NOMO-1 treated with DMSO at 0.1 percent for 48 hours (cell line): ENCODE measurements around the gene ANO1.

Experiments used
- DNase-seq: peaks from one replicate; lab custom pipeline; 2025; ENCODE audit not compliant: unreplicated experiment; lab: John Stamatoyannopoulos, UW

ANO1 gene

DNA sequence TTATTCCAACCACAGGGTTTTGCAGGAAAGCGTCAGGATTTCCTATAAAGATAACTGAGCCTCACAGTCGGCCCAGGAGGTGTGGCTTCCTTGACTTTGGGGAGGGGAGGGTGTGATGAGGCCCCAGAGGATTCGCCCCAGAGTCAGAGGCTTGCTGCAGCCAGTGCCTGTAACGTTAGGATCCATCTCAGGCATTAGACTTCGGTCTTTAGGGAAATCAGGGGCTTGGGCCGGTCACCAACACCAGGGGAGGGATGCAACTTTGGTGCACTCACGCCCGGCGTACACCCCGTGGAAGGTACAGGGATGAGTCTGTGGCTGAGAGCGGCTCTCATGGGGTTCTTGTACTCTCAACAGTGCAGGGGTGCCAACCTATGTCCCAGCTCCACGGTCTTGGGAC, 5.7 kb upstream of the ANO1 start:
- no peak for DNase-seq

DNA sequence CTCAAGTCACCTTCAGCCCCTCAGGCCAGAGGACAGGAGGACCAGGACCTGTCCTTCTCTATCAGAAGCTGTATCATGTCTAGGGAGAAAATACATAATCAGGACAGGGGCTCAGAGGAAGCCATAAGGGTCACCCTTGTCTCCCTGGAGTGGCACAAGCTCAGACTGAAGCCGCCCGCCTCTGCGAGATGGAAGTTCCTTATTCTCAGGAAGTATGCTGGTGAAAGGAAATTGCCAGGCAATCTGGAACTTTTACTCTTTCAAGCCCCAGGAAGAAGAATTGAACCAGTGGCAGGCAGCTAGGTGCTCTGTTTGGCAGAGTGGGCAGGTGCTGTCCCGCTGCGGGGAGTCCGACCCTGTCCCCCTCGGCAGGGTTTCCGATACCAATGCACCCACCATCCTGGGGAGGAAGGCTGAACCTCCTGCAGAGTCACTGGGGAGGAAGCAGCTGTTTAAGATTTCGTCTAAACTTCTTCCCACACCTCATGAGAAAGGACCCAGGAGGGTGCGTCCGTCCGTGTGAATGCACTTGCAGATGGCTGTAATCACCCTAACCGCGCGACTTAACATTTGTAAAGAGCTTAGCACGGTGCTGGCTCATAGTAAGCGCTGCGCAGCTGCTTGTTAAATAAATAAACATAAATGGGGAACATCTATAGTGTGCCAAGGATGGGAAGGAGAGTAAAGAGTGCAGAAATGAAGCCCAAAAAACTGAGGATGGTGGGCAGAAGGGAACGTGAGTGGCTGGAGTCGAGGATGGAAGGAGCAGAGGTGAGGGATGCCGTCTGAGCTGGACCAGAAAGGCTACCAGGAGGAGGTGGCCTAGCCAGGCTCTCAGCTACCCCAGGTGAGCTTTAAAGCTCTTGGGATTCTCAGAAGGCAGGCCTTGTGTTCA, 5.0 kb upstream of the ANO1 start:
- no peak for DNase-seq

DNA sequence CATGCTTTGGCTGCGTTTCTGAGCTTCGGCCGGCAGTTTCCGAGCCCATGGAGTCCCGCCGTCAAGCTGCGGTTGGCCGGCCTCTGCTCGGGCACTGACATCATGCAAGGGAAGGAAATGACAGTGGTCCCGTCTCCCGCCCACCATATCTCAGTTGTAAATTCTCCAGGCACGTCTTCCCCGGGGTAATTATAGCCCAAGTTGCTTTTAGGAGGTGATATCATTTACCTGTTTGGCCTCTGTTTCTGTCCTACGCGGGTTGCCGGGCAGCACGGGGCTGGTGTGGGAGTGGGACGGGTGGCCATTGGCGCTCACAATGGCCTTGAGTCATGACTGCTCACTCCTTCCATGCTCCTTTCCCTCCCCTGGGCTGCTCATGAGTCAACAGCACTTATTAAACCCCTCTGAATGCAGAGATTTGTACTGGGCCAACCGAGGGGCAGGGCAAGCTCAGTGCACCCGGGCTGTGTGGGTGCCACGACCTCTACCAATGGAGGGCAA, 4.2 kb upstream of the ANO1 start:
- no peak for DNase-seq

DNA sequence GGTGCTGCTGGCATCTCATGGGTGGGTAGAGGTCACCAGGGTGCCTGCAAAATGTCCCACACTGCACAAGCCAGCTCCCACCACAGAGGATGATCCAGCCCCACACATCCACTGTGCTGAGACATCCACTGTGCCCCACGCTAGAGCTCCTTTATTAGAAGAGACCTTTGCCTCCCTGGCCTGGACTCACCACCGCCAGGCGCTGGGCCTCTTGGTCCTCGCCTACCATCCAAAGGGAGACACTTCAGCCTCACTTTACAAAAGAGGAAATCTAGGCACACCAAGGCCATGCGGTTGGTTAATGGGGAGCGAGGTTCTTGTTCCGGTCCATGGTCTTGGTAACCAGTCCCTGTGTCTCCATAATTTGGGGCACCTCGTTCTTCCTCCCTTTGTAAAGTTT, 3.4 kb upstream of the ANO1 start:
- DNase-seq = no peak

DNA sequence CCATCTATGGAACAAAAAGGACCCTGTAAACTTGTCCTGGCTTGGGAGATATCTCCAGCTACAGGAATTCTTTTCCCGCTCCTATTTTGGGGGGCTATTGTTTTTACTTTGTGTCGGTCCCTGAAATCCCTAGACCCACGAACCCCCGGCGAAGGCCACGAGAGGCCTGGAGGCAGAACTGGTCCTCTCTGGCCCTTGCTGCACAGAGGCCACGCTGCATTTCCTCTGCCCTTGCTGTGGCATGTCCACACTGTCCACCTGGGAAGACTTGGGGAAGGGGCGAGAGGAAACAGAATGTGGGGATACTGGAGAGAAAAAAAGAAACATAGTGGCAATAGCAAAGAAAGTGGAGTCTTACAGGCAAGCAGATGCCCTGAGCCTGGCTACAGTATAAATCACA, 2.3 kb upstream of the ANO1 start:
- DNase-seq = no peak

DNA sequence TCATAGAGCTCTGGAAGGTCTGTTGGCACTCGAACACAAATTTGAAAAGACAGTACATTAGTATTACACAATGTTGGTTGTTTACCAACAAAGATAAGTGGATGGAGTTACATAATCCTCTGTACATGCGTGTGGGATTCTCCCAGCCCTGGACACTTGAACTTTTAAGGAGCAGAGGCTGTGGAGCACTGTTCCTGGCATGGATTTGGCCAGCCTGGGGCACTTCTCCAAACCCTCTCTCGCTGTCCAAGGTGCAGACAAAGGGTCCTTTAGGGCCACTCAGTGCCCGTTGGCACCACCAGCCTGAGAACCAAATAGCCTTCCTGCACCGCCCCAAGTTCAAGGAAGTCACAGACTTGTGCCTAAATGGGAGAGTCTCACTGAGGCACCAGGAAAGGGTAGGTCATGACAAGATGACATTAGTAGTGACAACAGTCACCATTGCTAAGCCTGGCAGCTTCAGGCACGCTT, 1.6 kb upstream of the ANO1 start:
- no peak for DNase-seq

DNA sequence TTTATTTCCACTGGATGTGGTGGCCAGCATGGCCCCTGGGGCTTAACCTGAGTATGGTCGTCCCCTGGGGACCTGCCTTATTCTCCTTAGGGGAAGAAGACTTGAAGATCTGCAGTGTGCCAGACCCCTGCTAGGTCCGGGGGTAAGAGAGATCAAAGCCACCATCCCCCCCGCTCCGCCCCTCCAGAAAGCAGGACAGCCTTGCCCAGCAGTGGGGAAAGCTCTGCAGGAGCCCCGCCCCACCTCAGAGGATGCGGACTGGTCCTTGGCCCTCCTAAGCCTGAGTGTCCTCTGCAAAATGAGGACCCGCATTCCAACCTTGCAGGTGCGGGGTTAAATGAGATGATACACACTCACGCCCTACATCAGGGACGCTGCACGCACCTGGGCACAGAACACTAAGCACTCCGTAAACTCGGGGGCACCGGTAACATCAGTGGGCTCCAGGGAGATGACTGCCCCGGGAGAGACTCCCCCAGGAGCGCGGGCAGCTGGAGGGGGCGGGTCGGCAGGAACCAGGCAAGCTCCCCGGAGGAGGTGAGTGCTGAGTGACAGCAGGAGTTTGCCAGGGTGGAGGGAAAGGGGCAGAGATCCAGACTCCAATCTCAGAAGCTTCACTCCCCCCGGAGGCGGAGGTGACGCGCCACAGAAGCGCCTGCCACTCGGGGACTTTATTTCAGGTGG, 564 bp upstream of the ANO1 start:
- DNase-seq = no peak

DNA sequence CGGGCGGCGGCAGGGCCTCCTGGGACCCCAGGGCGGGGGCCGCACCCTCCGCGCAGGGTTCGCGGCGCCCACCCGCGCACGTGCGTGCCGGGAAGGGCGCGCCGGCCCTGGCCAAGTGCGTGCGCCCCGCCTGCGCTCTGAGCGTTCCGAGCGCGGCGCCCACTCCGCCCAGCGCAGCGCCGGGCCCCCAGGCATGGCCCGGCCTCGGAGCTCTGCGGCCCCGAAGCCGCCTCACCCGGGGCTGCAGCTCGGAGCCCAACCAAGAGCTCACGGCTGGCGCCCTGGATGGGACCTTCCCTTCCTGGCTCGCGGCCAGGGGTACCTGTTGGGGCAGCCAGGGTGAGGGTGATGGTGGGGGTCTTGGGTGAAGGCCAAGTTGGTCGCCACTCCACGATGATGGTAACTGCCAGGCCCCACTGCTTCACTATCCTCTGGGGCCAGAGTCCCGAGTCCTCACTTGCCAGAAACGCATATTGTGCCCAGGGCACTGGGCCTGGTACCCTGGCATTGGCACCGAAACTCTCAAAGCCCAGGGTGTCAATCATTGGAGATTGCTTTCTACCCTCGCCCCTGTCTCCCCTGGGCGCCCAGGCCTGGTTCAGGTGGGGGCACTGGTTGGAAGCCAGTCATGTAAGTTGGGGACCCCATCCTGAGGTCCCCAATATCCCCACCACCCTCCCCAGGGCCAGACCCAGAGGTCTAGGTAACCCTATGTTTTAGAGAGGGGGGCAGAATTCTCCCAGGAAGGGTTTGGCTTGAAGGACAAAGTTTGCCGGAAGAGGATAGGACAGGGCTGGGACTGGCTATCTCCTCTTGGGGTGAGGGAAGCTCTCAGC, 882 bp downstream of the ANO1 start:
- DNase-seq = no peak

DNA sequence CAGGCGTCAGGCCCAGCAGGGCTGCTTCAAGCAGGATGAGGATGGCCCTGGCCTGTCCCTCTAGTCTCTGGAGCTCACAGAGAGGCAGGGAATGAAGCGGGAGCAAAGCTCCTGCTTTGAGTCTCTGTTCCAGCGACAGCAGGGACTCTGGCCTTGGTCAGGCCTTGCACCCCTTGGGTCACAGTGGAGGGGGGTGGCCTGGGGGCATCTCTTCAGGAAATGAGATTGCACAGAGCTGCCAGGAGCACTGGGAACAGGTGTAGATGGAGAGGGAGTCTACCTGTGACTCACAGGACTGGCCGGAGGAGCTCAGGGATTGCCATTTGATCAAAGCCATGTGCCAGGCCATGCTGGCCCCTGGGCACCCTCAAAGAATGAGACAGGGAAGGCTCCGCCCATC, 1.6 kb downstream of the ANO1 start:
- no peak for DNase-seq

DNA sequence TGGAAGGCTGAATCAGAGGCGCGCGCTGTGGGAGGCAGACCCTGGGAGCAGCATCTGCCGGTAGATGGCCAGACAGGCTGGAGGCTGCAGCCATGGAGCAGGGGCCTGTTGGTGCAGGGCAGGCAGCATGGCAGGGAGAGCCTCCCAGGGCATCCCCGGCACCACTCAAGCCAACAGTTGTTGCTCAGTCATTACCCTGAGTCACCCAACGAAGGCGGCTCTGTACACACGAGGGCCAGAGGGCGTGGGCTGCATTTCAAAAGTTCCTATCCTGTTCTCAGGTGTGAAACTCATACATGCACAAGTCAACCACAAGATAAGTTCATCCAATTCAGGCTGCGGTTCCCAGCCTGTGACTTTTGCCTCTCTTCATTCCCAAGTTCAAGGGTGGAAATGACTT, 2.6 kb downstream of the ANO1 start:
- DNase-seq = no peak

DNA sequence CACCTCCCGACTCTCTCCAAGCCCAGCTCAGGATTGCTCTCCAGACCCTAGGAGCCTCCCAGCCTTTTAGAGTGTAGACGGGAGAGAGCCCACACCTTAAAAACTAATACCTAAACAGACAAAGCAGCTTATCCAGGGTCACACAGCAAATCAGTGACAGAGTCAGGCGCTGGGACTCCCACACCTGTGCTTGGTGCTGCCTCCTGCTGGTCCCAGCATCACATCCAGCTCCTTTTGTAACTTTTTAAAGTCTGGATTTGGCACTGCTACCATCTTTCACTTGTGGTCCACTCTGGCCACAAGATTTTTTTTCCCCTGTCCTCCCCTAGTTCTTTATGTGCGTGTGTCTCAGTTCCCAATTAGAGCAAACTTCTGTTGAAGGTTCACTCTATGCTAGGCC, 4.7 kb downstream of the ANO1 start:
- no peak for DNase-seq

DNA sequence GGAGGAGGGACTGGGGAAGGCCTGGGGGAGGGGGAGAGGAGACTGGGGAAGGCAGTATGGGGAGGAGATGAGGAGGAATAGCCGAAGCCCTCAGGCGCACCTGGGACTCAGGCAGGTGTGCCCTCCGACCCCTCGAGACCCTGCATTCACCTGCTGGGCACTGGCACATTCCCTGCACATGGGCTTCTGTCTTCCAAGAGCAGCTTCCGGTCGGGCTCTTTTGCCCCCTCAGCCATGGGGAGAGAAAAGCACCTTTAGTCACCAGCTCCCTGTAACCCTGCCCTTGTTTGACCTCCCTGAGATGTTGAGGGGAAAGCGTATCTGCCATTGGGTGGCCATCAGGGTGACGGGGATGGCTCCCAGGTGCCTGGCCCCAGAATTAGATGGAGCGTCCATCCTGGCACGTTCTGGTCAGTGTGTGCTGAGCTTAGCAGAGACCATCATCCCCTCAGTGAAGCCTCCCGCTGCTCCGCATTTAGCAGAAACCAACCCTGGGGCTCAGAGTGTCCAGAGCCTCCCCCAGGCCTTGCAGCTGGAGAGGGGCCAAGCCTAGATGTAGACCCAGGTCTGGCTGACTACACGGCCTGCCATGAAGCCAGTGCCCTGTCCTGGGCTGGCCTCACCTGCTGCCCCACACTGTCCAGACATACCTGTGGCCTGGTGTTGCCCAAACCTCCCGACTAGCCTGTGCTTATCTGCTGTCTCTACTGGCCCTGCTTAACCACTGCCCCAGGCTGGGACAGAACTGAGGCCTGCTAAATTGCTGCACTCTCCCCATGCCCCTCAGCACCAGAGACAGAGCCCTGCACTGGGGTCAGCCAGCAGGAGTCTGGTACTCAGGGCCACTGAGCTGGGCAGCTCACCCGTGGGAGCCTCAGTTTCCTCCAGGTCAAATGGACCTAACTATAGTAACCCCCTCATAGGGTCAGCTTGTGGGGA, 6.2 kb downstream of the ANO1 start:
- no peak for DNase-seq

DNA sequence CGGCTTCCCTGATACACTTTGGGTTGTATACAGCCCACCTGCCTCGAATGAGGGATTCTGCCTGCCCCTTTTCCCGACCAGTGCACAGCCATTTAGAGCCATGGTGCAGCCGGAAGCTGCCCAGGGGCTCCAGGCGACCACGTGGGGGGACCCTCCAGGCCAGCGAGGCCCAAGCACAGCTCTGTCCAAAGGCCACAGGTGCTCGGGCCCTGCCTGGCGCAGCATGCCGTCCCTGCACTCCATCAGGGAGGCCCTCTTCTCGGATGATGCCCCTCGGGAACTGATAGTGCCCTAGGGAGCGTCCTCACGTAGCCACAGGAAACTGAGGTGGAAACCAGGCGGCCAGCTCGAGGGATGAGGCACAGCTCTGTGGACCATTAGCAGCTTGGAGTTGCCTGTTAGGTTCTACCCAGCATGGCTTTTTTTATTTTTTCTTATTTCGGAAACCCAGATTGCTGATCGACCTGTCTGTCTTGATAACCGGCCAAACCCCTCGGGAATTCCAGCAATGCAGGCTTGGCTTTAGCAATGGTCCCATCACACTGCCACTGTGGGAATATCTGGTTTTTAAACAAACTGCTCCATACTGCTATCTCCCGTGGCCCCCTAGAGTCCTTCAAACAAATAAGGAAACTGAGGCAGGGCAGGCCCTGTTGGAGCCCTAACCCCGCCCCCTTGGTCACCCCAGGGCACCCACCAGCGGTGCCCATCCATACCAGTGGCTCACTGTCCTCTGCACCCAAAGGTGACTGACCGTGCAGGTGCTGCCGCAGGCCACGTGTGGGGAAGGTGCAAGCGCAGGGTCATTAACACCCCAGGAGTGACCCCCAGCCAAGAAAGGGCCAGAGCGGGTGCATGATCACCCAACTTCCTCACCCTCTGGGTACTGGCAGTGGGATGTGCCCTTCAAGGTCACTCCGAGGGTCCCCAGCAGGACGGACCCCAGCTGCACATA, 8.0 kb downstream of the ANO1 start:
- DNase-seq = no peak

DNA sequence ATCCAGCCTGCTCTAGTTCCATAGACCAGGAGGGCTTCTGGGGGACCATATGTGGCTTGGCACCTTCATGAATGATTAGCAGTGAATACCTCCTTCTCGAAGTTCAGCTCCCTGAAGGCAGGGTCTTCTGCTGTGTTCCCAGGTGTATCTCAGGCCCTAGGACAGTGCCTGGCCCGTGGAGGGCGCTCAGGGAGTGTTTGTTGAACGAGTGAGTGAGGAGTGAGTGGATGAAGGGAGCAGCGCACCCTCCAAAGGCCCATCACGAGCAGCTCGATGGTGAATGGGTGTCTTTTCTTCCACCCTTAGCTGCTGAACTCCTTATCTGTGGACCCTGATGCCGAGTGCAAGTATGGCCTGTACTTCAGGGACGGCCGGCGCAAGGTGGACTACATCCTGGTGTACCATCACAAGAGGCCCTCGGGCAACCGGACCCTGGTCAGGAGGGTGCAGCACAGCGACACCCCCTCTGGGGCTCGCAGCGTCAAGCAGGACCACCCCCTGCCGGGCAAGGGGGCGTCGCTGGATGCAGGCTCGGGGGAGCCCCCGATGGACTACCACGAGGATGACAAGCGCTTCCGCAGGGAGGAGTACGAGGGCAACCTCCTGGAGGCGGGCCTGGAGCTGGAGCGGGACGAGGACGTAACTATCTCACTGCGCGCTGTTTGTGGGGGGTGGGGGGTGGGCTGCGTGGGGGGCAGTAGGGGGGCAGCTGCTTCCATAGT, 9.5 kb downstream of the ANO1 start:
- DNase-seq = no peak

DNA sequence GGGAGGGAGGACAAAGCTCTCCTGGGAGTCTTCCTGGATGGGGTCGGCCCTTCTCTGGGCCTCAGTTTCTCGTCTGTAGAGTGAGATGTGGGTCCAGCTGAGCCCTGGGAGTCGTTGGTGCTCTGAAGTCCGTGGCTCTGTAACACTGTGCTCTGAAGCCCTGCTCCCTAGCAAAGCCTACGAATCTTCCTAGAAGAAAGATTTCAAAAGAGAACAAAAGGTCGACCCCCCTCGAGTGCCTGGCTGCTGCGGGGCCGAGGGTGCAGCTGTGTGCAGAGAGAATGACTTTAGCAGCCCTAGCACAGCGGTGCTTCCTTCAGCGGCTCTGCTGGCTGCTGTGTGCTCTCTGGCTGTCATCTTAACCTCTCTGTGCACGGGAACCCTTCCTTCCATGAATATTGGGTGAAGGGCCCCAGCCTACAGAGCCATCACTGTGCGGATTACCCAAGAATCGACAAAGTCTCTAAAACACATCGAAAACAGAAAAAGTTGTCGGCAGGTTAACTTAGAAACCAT, 10.7 kb downstream of the ANO1 start:
- DNase-seq = no peak

DNA sequence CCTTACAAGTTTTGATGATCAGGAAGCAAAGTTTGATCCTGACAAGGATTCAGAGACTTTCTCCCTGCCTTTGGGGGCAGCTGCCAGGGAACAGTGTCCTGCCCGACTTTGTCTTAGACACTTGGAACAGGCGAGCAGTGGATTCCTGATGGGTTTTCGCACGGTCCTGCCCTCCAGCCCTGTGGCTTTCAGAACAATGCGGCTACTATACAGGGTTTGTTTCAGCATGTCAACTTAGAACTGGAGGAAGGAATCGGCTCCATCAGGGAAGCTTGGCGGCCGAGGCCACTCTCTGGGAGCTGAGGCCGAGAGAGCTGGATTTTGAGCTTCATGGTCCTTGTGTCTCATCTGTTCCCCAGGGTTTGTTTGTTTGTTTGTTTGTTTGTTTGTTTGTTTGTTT, 11.5 kb downstream of the ANO1 start:
- DNase-seq = no peak

DNA sequence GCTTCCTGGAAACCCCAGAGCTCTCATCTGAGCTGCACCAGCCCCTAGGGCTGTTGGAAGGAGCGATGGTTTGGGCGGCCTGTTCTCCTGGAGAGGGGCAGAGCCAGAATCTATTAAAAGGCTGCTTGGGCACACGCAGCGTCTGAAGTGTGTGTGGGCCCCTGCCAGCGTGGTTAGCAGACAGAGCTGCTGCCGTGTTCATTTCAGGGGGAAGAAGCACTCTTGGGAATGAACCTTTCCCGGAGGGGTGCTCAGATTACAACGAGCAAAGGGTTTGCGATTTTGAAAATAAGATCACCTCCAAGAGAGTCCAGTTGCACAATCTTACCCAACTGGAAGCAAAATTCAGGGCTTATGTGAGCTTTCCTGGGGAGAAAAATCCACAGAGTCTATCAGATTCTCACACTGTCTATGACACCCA, 12.9 kb downstream of the ANO1 start:
- DNase-seq = no peak

DNA sequence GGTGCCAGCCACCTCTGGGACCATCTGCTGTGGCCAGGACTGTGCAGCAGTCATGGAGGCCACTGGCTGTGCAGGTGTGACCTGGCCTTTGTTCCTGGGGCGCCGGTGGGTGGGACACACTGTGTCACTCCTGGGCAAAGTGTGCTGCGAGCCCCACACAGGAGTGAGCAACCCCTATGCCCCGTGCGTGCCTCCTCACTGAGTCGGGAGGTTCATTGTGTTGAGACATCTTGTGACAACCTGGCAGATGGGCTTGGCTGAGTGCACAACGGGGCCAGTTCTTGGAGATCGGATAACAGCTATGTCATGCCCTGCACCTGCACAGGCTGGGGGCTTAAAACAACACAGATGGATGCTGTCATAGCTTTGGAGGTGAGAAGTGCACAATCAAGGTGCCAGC, 13.5 kb downstream of the ANO1 start:
- no peak for DNase-seq
